Measurements from ENCODE around the gene CNTNAP2. TPM values are rescaled to one million over a fixed set of nuclear protein-coding genes. Genes with fewer than 3 reads are reported as not detected.

Gene CNTNAP2
- total RNA-seq, 1 experiment from 2014 or later: 64.5 TPM

- Mint-ChIP-seq H3K9me3 (no peaks in the 10 kb centered on the region), H3K4me3 (no peak overlapping the region), H3K27ac (0 out of 7 replicates have a peak overlapping the region, but pooled peaks of 2 of the 3 experiments have one; percentile 32 to 68), H3K4me1 (peaks cover 34 to 44% of the 10 kb centered on the region in 2 experiments), H3K36me3 (ENCODE audit: insufficient read depth in 1 of 3, low read depth in 3 of 3) (peaks cover 0 to 3% (median 0%) of the 10 kb centered on the region in 3 experiments; a peak in 1 of 7 replicates), H3K27me3 (ENCODE audit: low read depth) (no peaks in the 10 kb centered on the region)
- H3K14ac ChIP-seq (ENCODE audit: insufficient read depth, low read length): no peak overlapping the region
- no peak overlapping the region for H3K4me2 ChIP-seq (ENCODE audit: insufficient read depth, insufficient read length, low read length)
- no peak overlapping the region for H3T11ph ChIP-seq (ENCODE audit: low read length)
- H2AFZ ChIP-seq (ENCODE audit: low read length): no peak overlapping the region
- no peak overlapping the region for H4K8ac ChIP-seq (replicated peaks; ENCODE audit: insufficient read length, low read depth, low read length)
- no peak overlapping the region for H4K5ac ChIP-seq (ENCODE audit: insufficient read length, low read depth, low read length)
- no peaks in the 10 kb centered on the region for H3K79me1 ChIP-seq (ENCODE audit: insufficient read depth, low read depth, low read length, poor library complexity, severe bottlenecking)
- no peak for DNase-seq
- no peak overlapping the region for H3K56ac ChIP-seq (ENCODE audit: insufficient read length, low read depth, low read length)
- TF ChIP-seq CTCF (conservative IDR thresholded peaks at IDR 0.05): no peak
- H3K79me2 ChIP-seq (ENCODE audit: insufficient read depth, low read length): no peaks in the 10 kb centered on the region
- peaks cover 7% of the 10 kb centered on the region; the same call in 1 of the 2 replicates for H3K4me1 ChIP-seq (ENCODE audit: insufficient read depth, low read length)
- no peak overlapping the region for H2BK12ac ChIP-seq (ENCODE audit: insufficient read length, low read depth, low read length)
- no peak overlapping the region for H3K4ac ChIP-seq (ENCODE audit: low read depth, low read length)
- H2BK120ac ChIP-seq (ENCODE audit: low read depth, low read length, poor library complexity, severe bottlenecking): no peak overlapping the region
- no peak overlapping the region for H3K23ac ChIP-seq (ENCODE audit: insufficient read length, low read depth, low read length)
- H3K23me2 ChIP-seq (ENCODE audit: insufficient read length, low read depth, low read length, poor library complexity, severe bottlenecking): no peaks in the 10 kb centered on the region
- no peaks in the 10 kb centered on the region for H3K9me3 ChIP-seq (ENCODE audit: control insufficient read depth, low read depth, low read length)
- no peak overlapping the region for H2BK15ac ChIP-seq (ENCODE audit: low read depth, low read length)
- no peak overlapping the region for H3K9ac ChIP-seq (ENCODE audit: extremely low read depth, insufficient read length, low read length)
- no peak overlapping the region for H3K27ac ChIP-seq (ENCODE audit: insufficient read length, low read depth, low read length)
- H3K27me3 ChIP-seq (ENCODE audit: insufficient read depth, low read length): no peaks in the 10 kb centered on the region
- no peaks in the 10 kb centered on the region for H4K20me1 ChIP-seq (ENCODE audit: control insufficient read depth, insufficient read depth, insufficient read length)
- H2AK5ac ChIP-seq (ENCODE audit: insufficient read length, low read length): no peak overlapping the region
- no CpG with 5 or more reads among the region's 5 CpGs for WGBS (ENCODE audit: extremely low coverage, insufficient read length, low lambda C conversion rate)
- no peak overlapping the region for H3K18ac ChIP-seq (ENCODE audit: insufficient read length, low read depth, low read length)
- H2BK5ac ChIP-seq (ENCODE audit: insufficient read length, low read length): no peak overlapping the region
- H2BK20ac ChIP-seq (ENCODE audit: low read depth, low read length, poor library complexity, severe bottlenecking): no peak overlapping the region
- no peak overlapping the region for H4K91ac ChIP-seq (ENCODE audit: insufficient read length, low read depth, low read length)
Observed at GRCh38 chr7:147584771-147585193, 1468.2 kb downstream of the CNTNAP2 start.
